Neuronal stem cell (in vitro differentiated cells): ENCODE measurements around the gene REV1.

ENCODE experiments used
- DNase-seq: peaks from one replicate; pipeline ENCODE4 v3.0.0-alpha.2; 2013; ENCODE audit warnings: low spot score
- H2AFZ ChIP-seq: one replicate; pipeline ENCODE4 v1.6.1; 2013; ENCODE audit warnings: mild to moderate bottlenecking, low read length, inconsistent platforms
- H2AK5ac ChIP-seq: 2 replicates; pipeline ENCODE4 v1.6.1; 2013; ENCODE audit warnings: low read depth, mild to moderate bottlenecking, inconsistent platforms, low read length, moderate library complexity, mixed read lengths
- H2BK120ac ChIP-seq: 2 replicates; pipeline ENCODE4 v1.6.1; 2013; ENCODE audit warnings: low read depth, mild to moderate bottlenecking, inconsistent platforms, low read length, moderate library complexity, mixed read lengths
- H2BK12ac ChIP-seq: one replicate; pipeline ENCODE4 v1.6.1; 2013; ENCODE audit warnings: low read length, inconsistent platforms
- H2BK15ac ChIP-seq: 2 replicates; pipeline ENCODE4 v1.6.1; 2013; ENCODE audit warnings: mild to moderate bottlenecking, low read length, inconsistent platforms, mixed read lengths
- H2BK5ac ChIP-seq: one replicate; pipeline ENCODE4 v1.6.1; 2013; ENCODE audit warnings: inconsistent platforms, mild to moderate bottlenecking, low read length, moderate library complexity
- H3K14ac ChIP-seq: one replicate; pipeline ENCODE4 v1.6.1; 2013; ENCODE audit warnings: low read length, inconsistent platforms
- H3K18ac ChIP-seq: 2 replicates; pipeline ENCODE4 v1.6.1; 2013; ENCODE audit warnings: low read length, inconsistent platforms
- H3K23ac ChIP-seq: 2 replicates; pipeline ENCODE4 v1.6.1; 2013; ENCODE audit warnings: low read depth, mild to moderate bottlenecking, mixed read lengths, low read length, inconsistent platforms; ENCODE audit not compliant: poor library complexity
- H3K27ac ChIP-seq: replicated peaks from 3 replicates; pipeline ENCODE4 v1.5.1; 2013; ENCODE audit warnings: low read length, inconsistent platforms
- H3K27me3 ChIP-seq, 3 experiments: 2 replicates each; pipeline ENCODE4 v1.6.1; 2013; ENCODE audit warnings: low read length in 3 of 3, mild to moderate bottlenecking in 2 of 3, inconsistent platforms in 1 of 3, low read depth in 1 of 3, mixed read lengths in 1 of 3, moderate library complexity in 1 of 3; ENCODE audit not compliant: control insufficient read depth in 3 of 3, insufficient read depth in 3 of 3
- H3K36me3 ChIP-seq, 2 donors: replicated peaks in 1 of 2; 2 replicates each; pipeline ENCODE4 v1.6.1; 2013; ENCODE audit warnings: low read length in 2 of 2; ENCODE audit not compliant: control insufficient read depth in 2 of 2, insufficient read depth in 2 of 2
- H3K4ac ChIP-seq: 2 replicates; pipeline ENCODE4 v1.6.1; 2013; ENCODE audit warnings: inconsistent platforms, mild to moderate bottlenecking, low read length, moderate library complexity
- H3K4me1 ChIP-seq, 2 donors: 1 replicate in 1 of 2; 2 replicates in 1 of 2; pipeline ENCODE4 v1.6.1; 2013; ENCODE audit warnings: low read length in 2 of 2, low read depth in 1 of 2; ENCODE audit not compliant: control insufficient read depth in 2 of 2, insufficient read depth in 1 of 2
- H3K4me2 ChIP-seq: one replicate; pipeline ENCODE4 v1.6.1; 2013; ENCODE audit warnings: mild to moderate bottlenecking, low read length, inconsistent platforms; ENCODE audit not compliant: insufficient read depth, poor library complexity, severe bottlenecking
- H3K4me3 ChIP-seq, 2 donors: 2 replicates each; pipeline ENCODE4 v1.5.1; 2013; ENCODE audit warnings: low read length in 2 of 2, mild to moderate bottlenecking in 2 of 2, inconsistent platforms in 1 of 2, moderate library complexity in 1 of 2
- H3K79me1 ChIP-seq: one replicate; pipeline ENCODE4 v1.6.1; 2013; ENCODE audit warnings: low read depth, mild to moderate bottlenecking, inconsistent platforms, low read length, moderate library complexity
- H3K9ac ChIP-seq: one replicate; pipeline ENCODE4 v1.6.1; 2013; ENCODE audit warnings: mild to moderate bottlenecking, low read depth, low read length, inconsistent platforms; ENCODE audit not compliant: poor library complexity
- H3K9me3 ChIP-seq, 2 donors: replicated peaks in 1 of 2; 2 replicates each; pipeline versions ENCODE3 to v1.6.1; 2013; ENCODE audit warnings: low read length in 2 of 2, mild to moderate bottlenecking in 2 of 2, inconsistent platforms in 1 of 2, low read depth in 1 of 2, mixed read lengths in 1 of 2, moderate library complexity in 1 of 2; ENCODE audit not compliant: control insufficient read depth in 2 of 2, insufficient read depth in 1 of 2
- H4K8ac ChIP-seq: one replicate; pipeline ENCODE4 v1.6.1; 2013; ENCODE audit warnings: low read depth, mild to moderate bottlenecking, inconsistent platforms, low read length, moderate library complexity
- H4K91ac ChIP-seq: one replicate; pipeline ENCODE4 v1.6.1; 2013; ENCODE audit warnings: low read length, low read depth, mild to moderate bottlenecking, inconsistent platforms; ENCODE audit not compliant: poor library complexity
- WGBS, 2 donors: extraction: QIAGEN DNeasy Blood & Tissue Kit; methylation state at CpG; one replicate each; pipeline ENCODE4 v1.1.7; 2013; ENCODE audit warnings: missing lambda C conversion rate in 2 of 2, mixed read lengths in 1 of 2; ENCODE audit not compliant: insufficient read length in 2 of 2, insufficient replicate concordance in 1 of 2; ENCODE audit errors: extremely low coverage in 2 of 2; 5-methylcytosine and 5-hydroxymethylcytosine counted together

The REV1 gene

DNA sequence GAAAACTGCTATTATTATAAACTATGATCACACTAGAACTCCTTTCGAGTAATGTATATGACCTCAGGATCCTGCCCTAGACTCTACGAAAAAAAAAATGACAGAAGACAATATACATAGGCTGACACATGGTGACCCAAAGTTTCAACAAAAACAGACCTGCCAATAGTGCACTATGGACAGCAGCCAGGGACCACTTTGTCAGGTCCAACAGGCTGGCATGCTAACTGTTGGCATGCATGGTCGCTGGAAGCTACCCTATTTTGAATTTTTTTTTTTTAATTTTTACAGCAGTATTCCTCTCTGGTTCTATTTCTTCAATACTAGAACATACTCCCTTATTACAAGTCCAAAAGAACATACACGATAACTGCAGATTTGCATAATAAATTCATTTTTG, 38.1 kb downstream of the REV1 start:
- H3K4ac ChIP-seq: no peak overlapping the region

DNA sequence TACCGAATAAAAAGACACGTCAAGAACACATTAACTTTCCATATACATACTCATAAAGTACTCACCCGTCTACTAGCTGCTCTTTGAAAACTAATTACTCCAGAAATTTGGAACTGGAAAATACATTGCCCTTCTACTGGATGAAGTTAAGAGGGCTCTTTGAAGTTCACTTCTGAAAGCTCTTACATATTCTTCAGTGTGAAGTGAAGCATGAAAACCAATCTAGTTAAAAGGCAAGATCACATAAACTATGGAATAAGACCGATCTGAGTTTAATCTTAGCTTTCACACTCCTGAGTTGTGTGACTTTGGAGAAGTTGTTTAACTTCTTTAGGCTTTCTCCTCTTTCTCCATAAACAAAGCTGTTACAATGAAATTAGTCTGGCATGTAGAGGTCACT, 38.5 kb downstream of the REV1 start:
- Histone ChIP-seq H2BK15ac (no peak overlapping the region), H3K27ac (no peak overlapping the region), H2AFZ (no peak overlapping the region), H3K4me2 (no peak overlapping the region), H3K4me1 (no peaks in the 10 kb centered on the region), H3K18ac (no peak overlapping the region), H3K23ac (no peak overlapping the region), H3K27me3 (no peaks in the 10 kb centered on the region), H4K8ac (no peak overlapping the region), H2BK5ac (no peak overlapping the region), H3K9ac (no peak overlapping the region), H4K91ac (no peak overlapping the region), H2AK5ac (no peak overlapping the region), H3K4me3 (no peak overlapping the region), H3K36me3 (peaks cover 4 to 93% of the 10 kb centered on the region in 2 donors), H3K14ac (no peak overlapping the region), H3K9me3 (no peaks in the 10 kb centered on the region), H3K4ac (no peak overlapping the region), H2BK120ac (no peak overlapping the region), H3K79me1 (no peaks in the 10 kb centered on the region), H2BK12ac (no peak overlapping the region)
- no peak for DNase-seq
- WGBS, 2 donors: no CpG with 5 or more reads among the region's 4 CpGs

More for the DNA sequence above, 38.1 kb downstream of the REV1 start:
- H3K9ac ChIP-seq: no peak overlapping the region
- no peak overlapping the region for H3K27ac ChIP-seq
- no peak overlapping the region for H2AK5ac ChIP-seq
- H3K23ac ChIP-seq: no peak overlapping the region
- no peaks in the 10 kb centered on the region for H3K4me1 ChIP-seq
- H3K36me3 ChIP-seq: peaks cover 4 to 94% of the 10 kb centered on the region in 2 donors
- H3K14ac ChIP-seq: no peak overlapping the region
- no peak overlapping the region for H2BK5ac ChIP-seq
- no peaks in the 10 kb centered on the region for H3K9me3 ChIP-seq
- WGBS, 2 donors: no CpG with 5 or more reads among the region's 4 CpGs
- H2AFZ ChIP-seq: no peak overlapping the region
- H3K18ac ChIP-seq: no peak overlapping the region
- no peak for DNase-seq
- H4K91ac ChIP-seq: no peak overlapping the region
- H3K27me3 ChIP-seq: no peaks in the 10 kb centered on the region
- no peak overlapping the region for H2BK15ac ChIP-seq
- H4K8ac ChIP-seq: no peak overlapping the region
- no peak overlapping the region for H2BK12ac ChIP-seq
- no peaks in the 10 kb centered on the region for H3K79me1 ChIP-seq
- no peak overlapping the region for H3K4me2 ChIP-seq
- no peak overlapping the region for H3K4me3 ChIP-seq
- no peak overlapping the region for H2BK120ac ChIP-seq

DNA sequence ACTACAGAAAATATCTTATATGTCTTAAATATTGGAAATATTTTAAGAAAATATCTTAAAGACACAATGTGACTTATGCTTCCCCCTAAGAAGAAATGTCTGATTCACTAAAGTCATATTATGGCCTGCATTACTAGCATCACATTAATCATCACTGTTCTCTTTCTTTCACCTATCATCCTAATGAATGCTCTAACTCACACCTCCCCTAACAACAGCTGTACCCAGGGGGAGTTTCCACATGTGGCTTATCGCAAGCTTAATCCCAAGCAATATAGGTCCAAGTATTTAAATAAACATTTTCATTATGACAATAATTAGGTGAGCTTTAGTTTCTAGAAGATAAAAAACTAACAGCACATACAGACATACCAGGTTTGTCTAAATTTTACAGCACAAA, 39.6 kb downstream of the REV1 start:
- Histone ChIP-seq H4K8ac (no peak overlapping the region), H3K27me3 (no peaks in the 10 kb centered on the region), H3K14ac (no peak overlapping the region), H3K4ac (no peak overlapping the region), H2BK12ac (no peak overlapping the region), H2BK120ac (no peak overlapping the region), H3K18ac (no peak overlapping the region), H3K4me1 (no peaks in the 10 kb centered on the region), H2AK5ac (no peak overlapping the region), H3K4me3 (no peak overlapping the region), H3K23ac (no peak overlapping the region), H3K4me2 (no peak overlapping the region), H2BK15ac (no peak overlapping the region), H4K91ac (no peak overlapping the region), H3K79me1 (no peaks in the 10 kb centered on the region), H3K36me3 (peaks cover 3 to 93% of the 10 kb centered on the region in 2 donors), H2AFZ (no peak overlapping the region), H3K27ac (no peak overlapping the region), H3K9me3 (no peaks in the 10 kb centered on the region), H2BK5ac (no peak overlapping the region), H3K9ac (no peak overlapping the region)
- no CpG with 5 or more reads among the region's 1 CpG for WGBS, 2 donors
- DNase-seq: no peak

DNA sequence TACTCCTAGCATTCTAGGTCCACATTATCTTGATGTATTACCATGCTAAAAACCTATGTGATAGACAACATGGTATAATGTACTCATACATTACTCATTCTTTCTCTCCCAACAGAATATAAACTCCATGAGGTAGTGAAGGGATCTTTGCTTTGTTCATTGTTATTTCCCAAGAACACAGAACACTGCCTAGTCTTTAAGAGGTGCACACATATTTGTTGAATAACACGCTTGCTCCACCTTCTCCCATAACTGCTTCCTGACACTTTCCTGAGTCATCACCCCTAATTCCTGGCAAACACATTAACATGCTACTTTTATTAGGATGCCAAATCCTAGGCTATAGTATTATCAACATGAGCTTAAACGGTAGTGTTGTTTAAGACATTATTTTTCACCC, 41.3 kb downstream of the REV1 start:
- no peaks in the 10 kb centered on the region for H3K27me3 ChIP-seq
- no CpG with 5 or more reads among the region's 2 CpGs for WGBS, 2 donors
- no peak for DNase-seq
- no peak overlapping the region for H3K4me2 ChIP-seq
- no peak overlapping the region for H2BK15ac ChIP-seq
- no peak overlapping the region for H2BK120ac ChIP-seq
- no peaks in the 10 kb centered on the region for H3K79me1 ChIP-seq
- peaks cover 2 to 91% of the 10 kb centered on the region in 2 donors for H3K36me3 ChIP-seq
- no peak overlapping the region for H2BK12ac ChIP-seq
- H3K18ac ChIP-seq: no peak overlapping the region
- H3K23ac ChIP-seq: no peak overlapping the region
- H3K4ac ChIP-seq: no peak overlapping the region
- H4K91ac ChIP-seq: no peak overlapping the region
- H3K14ac ChIP-seq: no peak overlapping the region
- no peak overlapping the region for H2AFZ ChIP-seq
- no peak overlapping the region for H3K4me3 ChIP-seq
- H3K27ac ChIP-seq: no peak overlapping the region
- no peaks in the 10 kb centered on the region for H3K4me1 ChIP-seq
- H4K8ac ChIP-seq: no peak overlapping the region
- H2BK5ac ChIP-seq: no peak overlapping the region
- no peak overlapping the region for H2AK5ac ChIP-seq
- no peak overlapping the region for H3K9ac ChIP-seq
- no peaks in the 10 kb centered on the region for H3K9me3 ChIP-seq
